NT2/D1 (cell line): ENCODE data around the gene DOCK8.

Source experiments
- SUZ12 ChIP-seq: IDR thresholded peaks from 2 replicates; pipeline ENCODE4 v1.6.1; 2011; ENCODE audit not compliant: insufficient read length, insufficient read depth; ENCODE audit errors: extremely low read depth
- YY1 ChIP-seq: IDR thresholded peaks from 2 replicates; pipeline ENCODE4 v1.6.1; 2011; ENCODE audit not compliant: insufficient read length, insufficient read depth
- ZNF274 ChIP-seq: IDR thresholded peaks from 2 replicates; pipeline ENCODE4 v1.6.1; 2011; ENCODE audit warnings: mild to moderate bottlenecking, low read depth, low read length

DNA sequence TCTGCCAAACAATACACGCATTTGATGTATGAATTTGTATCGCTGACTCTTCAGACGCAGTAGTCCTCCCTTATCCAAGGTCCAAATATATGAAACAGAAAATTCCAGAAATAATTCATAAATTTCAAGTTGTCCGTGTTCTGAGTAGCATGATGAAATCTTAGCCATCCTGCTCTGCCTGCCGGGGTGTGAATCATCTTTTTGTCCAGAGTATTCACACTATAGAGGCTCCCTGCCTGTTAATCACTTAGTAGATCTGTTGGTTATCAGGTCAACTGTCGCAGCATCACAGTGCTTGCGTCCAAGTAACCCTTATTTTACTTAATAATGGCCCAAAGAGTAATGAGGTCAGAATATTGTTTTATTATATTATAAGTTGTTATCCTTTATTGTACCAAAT, 268.1 kb downstream of the DOCK8 start:
- TF ChIP-seq ZNF274 (no peak), YY1 (no peak), SUZ12 (no peak)
